PC-3 (cell line): ENCODE data around the gene TRIM52. TPM values are rescaled to one million over a fixed set of nuclear protein-coding genes. Genes with fewer than 3 reads are reported as not detected.

ENCODE experiments used
- ATAC-seq: fragments of 200-7000 bp; cut with Tn5 transposase; 2 replicates; pipeline ENCODE4 v1.9.1; 2020; ENCODE audit warnings: mild to moderate bottlenecking, moderate library complexity
- BruUV-seq: library from RNA; stranded (reverse); fragments of 400-500 nt; replicated peaks from 2 replicates; lab custom pipeline; 2021; lab: Mats Ljungman, UMichigan
- CTCF ChIA-PET: fragments of 300-600 bp; sonication (Branson Sonifier 250); formaldehyde crosslinking; loops from one replicate; lab custom pipeline; 2022; ENCODE audit warnings: antibody characterized with exemption; lab: Charles Lee
- POLR2A ChIA-PET: fragments of 300-600 bp; sonication (Branson Sonifier 250); formaldehyde crosslinking; loops from one replicate; lab custom pipeline; 2022; ENCODE audit warnings: antibody characterized with exemption; ENCODE audit not compliant: unreplicated experiment; lab: Charles Lee
- DNase-seq: peaks from one replicate; pipeline ENCODE4 v3.0.0-alpha.2; 2015
- H2AFZ ChIP-seq: fragments of 300-600 bp; sonication (generic); 2 replicates; pipeline ENCODE4 v1.6.0; 2016; ENCODE audit warnings: antibody characterized with exemption, low read length
- H3F3A ChIP-seq: fragments of 300-600 bp; sonication (generic); one replicate; pipeline ENCODE4 v1.6.0; 2017; ENCODE audit warnings: antibody characterized with exemption, low read length, control low read depth, mild to moderate bottlenecking; ENCODE audit not compliant: unreplicated experiment
- H3K27ac ChIP-seq: fragments of 300-600 bp; sonication (generic); 2 replicates; pipeline ENCODE4 v1.5.1; 2016; ENCODE audit warnings: mild to moderate bottlenecking, low read length
- H3K27me3 ChIP-seq: fragments of 300-600 bp; sonication (generic); 2 replicates; pipeline ENCODE4 v1.6.1; 2016; ENCODE audit warnings: low read length, mixed read lengths
- H3K36me3 ChIP-seq: fragments of 300-600 bp; sonication (generic); 2 replicates; pipeline ENCODE4 v1.6.1; 2016; ENCODE audit warnings: low read depth, mixed run types, low read length, mixed read lengths
- H3K4me1 ChIP-seq: fragments of 300-600 bp; sonication (generic); 2 replicates; pipeline ENCODE4 v1.5.1; 2016; ENCODE audit warnings: low read length; ENCODE audit not compliant: insufficient read depth
- H3K4me2 ChIP-seq: fragments of 300-600 bp; sonication (generic); 2 replicates; pipeline ENCODE4 v1.6.0; 2016; ENCODE audit warnings: low read length
- H3K4me3 ChIP-seq: fragments of 300-600 bp; sonication (generic); 2 replicates; pipeline ENCODE4 v1.5.1; 2016; ENCODE audit warnings: mild to moderate bottlenecking, low read length, mixed read lengths
- H3K79me2 ChIP-seq: fragments of 300-600 bp; sonication (generic); 2 replicates; pipeline ENCODE4 v1.6.1; 2017; ENCODE audit warnings: low read length, mixed read lengths
- H3K9ac ChIP-seq: fragments of 300-600 bp; sonication (generic); 2 replicates; pipeline ENCODE4 v1.6.0; 2016; ENCODE audit warnings: mild to moderate bottlenecking, low read length
- H3K9me2 ChIP-seq: fragments of 300-600 bp; sonication (generic); replicated peaks from 2 replicates; pipeline ENCODE4 v1.6.1; 2016; ENCODE audit warnings: mixed run types, low read length, mixed read lengths
- H3K9me3 ChIP-seq: fragments of 300-600 bp; sonication (generic); 2 replicates; pipeline ENCODE4 v1.6.1; 2016; ENCODE audit warnings: low read length, mixed read lengths
- H4K20me1 ChIP-seq: fragments of 300-600 bp; sonication (generic); 2 replicates; pipeline ENCODE4 v1.6.1; 2016; ENCODE audit warnings: low read length, mixed read lengths
- EZH2 ChIP-seq: fragments of 300-600 bp; sonication (generic); IDR thresholded peaks from one replicate; pipeline ENCODE4 v1.6.1; 2017; ENCODE audit warnings: antibody characterized with exemption, mild to moderate bottlenecking, low read length; ENCODE audit not compliant: unreplicated experiment
- EZH2phosphoT487 ChIP-seq: fragments of 300-600 bp; sonication (generic); IDR thresholded peaks from 2 replicates; pipeline ENCODE4 v1.6.1; 2018; ENCODE audit warnings: mild to moderate bottlenecking, antibody characterized with exemption, low read length, borderline replicate concordance
- intact Hi-C: fragments of 100-400 bp; cut with micrococcal nuclease; formaldehyde crosslinking; loops from 2 replicates; pipeline ENCODE4 v1.9.0; 2023
- total RNA-seq: library from RNA; depleted of rRNA; stranded (reverse); fragments of >200 nt; gene quantifications from 2 replicates; pipeline ENCODE4 v1.2.3, GENCODE V29; 2014
- TF ChIP-seq, protein P1 (sequence below): fragments of 300-600 bp; sonication (generic); conservative IDR thresholded peaks from 2 replicates; pipeline ENCODE4 v1.5.1; 2017; ENCODE audit warnings: antibody characterized with exemption, low read depth, mild to moderate bottlenecking, low read length

The TRIM52 gene
- total RNA-seq, 1 experiment from 2014 or later = 4.4 TPM

DNA sequence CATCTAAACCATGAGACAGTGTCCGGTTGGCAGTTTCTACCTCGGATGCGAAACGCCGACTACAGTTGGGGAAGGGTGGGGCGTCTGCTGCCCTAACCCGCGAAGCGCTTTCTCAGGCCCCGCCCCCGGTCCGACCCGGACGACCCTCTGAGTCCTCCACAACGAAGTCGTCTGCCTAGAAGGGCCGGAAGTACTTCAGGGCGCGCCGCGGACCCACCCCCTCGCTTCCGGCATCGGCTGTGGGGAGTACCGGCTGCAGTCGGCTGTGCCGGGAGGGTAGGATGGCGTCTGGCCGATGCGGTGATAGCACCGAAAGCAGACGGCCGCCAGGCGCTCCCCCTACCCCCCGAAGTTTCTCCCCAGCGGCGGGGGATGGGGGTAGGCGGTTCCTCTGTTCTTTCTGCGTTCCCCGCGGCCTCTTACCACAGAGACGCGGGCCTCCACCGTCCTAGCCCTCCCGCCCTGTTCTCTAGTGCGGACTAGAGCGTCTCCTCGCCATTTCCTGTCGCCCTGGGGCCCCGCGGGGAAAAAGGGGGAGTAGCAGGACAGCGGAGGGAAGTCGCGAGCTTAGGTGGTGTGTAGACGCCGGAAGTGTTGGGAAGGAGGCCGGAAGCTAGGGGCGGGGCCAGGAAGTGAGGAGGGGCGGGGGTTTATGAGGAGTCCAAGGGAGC is 37.8 kb downstream of the TRIM52 start, which contains the start of gene TRIM41:
TSS of gene TRIM41 (plus strand) at position 224 of the 671 bp plus-strand sequence. CDS start 719 bp downstream, outside the sequence.
- Histone ChIP-seq H3K4me3 (peak within 1 kb of the TSS; percentile 80), H3K27ac (peak within 1 kb of the TSS; percentile 80), H3K79me2 (peaks cover 38% of the 10 kb centered on the region), H2AFZ (peak within 1 kb of the TSS; percentile 77), H3K9me3 (no peaks in the 10 kb centered on the region), H3K9me2 (no peaks in the 10 kb centered on the region), H3K27me3 (no peaks in the 10 kb centered on the region), H3K36me3 (no peaks in the 10 kb centered on the region), H3K4me2 (peak within 1 kb of the TSS; percentile 97), H3K9ac (peak within 1 kb of the TSS; percentile 95), H4K20me1 (no peaks in the 10 kb centered on the region), H3F3A (peaks cover 11% of the 10 kb centered on the region), H3K4me1 (peaks cover 29% of the 10 kb centered on the region)
- peak; percentile 97 for DNase-seq
- ATAC-seq = peak; percentile 70
- BruUV-seq = no TSS peak
- intact Hi-C loops = loop anchor here (1.0 to 2.0 kb wide), 4 partner anchors 16 to 39 kb away; partner anchors contain the start of gene RACK1
- ChIA-PET POLR2A (interaction anchor here (0.6 to 1.0 kb wide), 4 partner anchors 12 to 42 kb away, joined by 3 to 14 read pairs (median 4); no protein-coding TSS in a partner anchor), CTCF (interaction anchor here (0.6 to 1.0 kb wide), 2 partner anchors 32 to 52 kb away, joined by 3 to 4 read pairs; no protein-coding TSS in a partner anchor)
- no peak for TF ChIP-seq EZH2phosphoT487
- TF ChIP-seq EZH2 = no peak
- TF ChIP-seq, protein P1, sequence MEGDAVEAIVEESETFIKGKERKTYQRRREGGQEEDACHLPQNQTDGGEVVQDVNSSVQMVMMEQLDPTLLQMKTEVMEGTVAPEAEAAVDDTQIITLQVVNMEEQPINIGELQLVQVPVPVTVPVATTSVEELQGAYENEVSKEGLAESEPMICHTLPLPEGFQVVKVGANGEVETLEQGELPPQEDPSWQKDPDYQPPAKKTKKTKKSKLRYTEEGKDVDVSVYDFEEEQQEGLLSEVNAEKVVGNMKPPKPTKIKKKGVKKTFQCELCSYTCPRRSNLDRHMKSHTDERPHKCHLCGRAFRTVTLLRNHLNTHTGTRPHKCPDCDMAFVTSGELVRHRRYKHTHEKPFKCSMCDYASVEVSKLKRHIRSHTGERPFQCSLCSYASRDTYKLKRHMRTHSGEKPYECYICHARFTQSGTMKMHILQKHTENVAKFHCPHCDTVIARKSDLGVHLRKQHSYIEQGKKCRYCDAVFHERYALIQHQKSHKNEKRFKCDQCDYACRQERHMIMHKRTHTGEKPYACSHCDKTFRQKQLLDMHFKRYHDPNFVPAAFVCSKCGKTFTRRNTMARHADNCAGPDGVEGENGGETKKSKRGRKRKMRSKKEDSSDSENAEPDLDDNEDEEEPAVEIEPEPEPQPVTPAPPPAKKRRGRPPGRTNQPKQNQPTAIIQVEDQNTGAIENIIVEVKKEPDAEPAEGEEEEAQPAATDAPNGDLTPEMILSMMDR = no peak

DNA sequence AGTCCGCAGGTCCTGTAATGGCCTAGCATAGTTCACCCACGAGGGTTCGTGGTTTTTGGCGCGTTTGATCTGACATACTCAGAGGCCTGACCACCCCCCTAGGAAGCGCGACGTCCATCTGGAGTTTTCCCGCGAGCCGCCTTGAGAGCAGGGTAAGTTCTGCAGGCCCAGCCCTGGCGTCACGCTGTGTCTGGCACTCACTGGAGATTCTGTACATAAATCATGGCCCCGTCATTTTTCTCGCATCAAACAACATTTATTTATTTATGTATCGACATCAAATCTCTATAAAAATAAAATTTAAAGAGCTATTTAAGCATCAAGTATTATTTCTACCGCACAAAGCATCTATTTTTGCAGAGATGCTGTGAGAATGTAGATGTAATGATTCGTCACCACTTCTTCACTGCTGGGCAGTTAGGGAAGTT is 38.3 kb downstream of the TRIM52 start:
- no peaks in the 10 kb centered on the region for H3K36me3 ChIP-seq
- CTCF ChIA-PET = no interaction called here
- H3K4me3 ChIP-seq = peak overlapping the region; percentile 80
- H3K9me2 ChIP-seq = no peaks in the 10 kb centered on the region
- TF ChIP-seq, protein P1 = no peak
- TF ChIP-seq EZH2phosphoT487 (no peak), EZH2 (no peak)
- ATAC-seq (peak; percentile 6; the same call in 1 of the 2 replicates), DNase-seq (no peak)
- peaks cover 37% of the 10 kb centered on the region for H3K79me2 ChIP-seq
- BruUV-seq = no TSS peak
- H3K4me2 ChIP-seq = peak overlapping the region; percentile 97
- peak overlapping the region; percentile 80 for H3K27ac ChIP-seq
- intact Hi-C loops = loop anchor here (1.0 to 2.0 kb wide), 6 partner anchors 15 to 40 kb away; partner anchors contain the start of gene RACK1
- no peaks in the 10 kb centered on the region for H4K20me1 ChIP-seq
- peak overlapping the region; percentile 77 for H2AFZ ChIP-seq
- POLR2A ChIA-PET = no interaction called here
- no peaks in the 10 kb centered on the region for H3K9me3 ChIP-seq
- peaks cover 15% of the 10 kb centered on the region for H3F3A ChIP-seq
- no peaks in the 10 kb centered on the region for H3K27me3 ChIP-seq
- H3K4me1 ChIP-seq = peaks cover 29% of the 10 kb centered on the region
- peak overlapping the region; percentile 95 for H3K9ac ChIP-seq
